Inflammatory macrophage treated with lipopolysaccharide for 1 hour (primary cell): ENCODE results near the gene HSPA12B.

ENCODE experiments used
- DNase-seq, 2 donors: peaks; one replicate each; pipeline ENCODE4 v3.0.0-alpha.2; 2020 to 2022

HSPA12B gene

DNA sequence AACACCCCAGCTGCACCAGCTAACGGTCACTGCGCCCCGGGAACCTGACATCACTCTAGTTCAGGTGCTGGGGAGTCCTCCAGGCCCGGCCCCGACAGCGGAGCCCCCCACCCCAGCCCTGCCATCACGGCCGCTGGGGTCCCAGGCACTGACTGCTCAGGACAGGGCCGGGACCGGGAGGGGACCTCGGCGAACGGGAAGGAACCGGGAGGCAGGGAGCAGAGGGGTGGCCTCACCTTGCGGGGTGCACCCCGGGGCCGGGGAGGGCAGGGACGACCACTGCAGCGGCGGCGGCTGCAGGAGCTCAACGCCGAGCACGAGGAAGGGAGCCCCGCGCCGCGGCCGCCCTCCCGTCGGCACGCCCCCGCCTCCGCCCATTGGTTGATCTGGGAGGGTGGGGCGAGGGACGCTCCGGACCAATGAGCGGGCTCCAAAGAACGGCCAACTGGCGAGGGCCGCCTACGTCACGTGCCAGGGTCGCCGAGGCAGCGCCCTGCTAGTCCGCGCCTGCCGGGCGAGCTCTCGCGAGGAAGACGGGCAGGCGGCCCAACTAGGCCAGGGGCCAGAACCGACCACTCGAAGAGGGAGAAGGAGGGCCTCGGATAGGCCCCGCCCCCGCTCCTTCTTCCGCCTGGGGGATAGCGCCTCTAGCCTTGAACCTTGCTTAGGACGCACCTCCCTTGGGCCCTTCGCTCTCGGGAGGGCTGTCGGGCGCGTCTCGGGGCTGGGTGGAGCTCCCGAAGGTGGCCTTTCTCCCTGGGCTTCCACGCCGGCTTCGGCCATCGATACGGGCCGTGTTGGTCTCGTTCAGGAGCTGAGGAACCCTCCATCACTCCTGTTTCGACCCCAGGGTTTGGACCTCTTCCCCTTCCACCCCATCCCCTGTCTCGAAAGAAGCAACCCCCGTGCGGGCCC lies 35.2 kb downstream of the HSPA12B start, which contains the start of gene ADISSP:
ADISSP (minus strand) TSS at position 327 of the 915 bp plus-strand sequence. CDS start 7,653 bp downstream, outside the sequence.
- DNase-seq = peak; percentile 96 to 97

GRCh38 chr20:3768342-3769130 lies 36.1 kb downstream of the HSPA12B start:
- peak; percentile 35 to 47 for DNase-seq

- DNase-seq = no peak
Measured at GRCh38 chr20:3771552-3772058, 39.1 kb downstream of the HSPA12B start.

- DNase-seq = no peak
Measured at GRCh38 chr20:3775457-3776108, 43.1 kb downstream of the HSPA12B start.

GRCh38 chr20:3777381-3777715 lies 44.9 kb downstream of the HSPA12B start:
- no peak for DNase-seq

GRCh38 chr20:3777716-3778629 lies 45.5 kb downstream of the HSPA12B start:
- DNase-seq = peak; percentile 52 to 55

GRCh38 chr20:3778976-3779375 lies 46.5 kb downstream of the HSPA12B start:
- no peak for DNase-seq

- peak; percentile 88 to 90 for DNase-seq
Measured at GRCh38 chr20:3781153-3781910, 48.8 kb downstream of the HSPA12B start, which contains the start of gene SPEF1. SPEF1 (minus strand) TSS chr20:3781448; CDS start chr20:3781287, 161 bp downstream.

GRCh38 chr20:3782597-3782996 lies 50.1 kb downstream of the HSPA12B start:
- DNase-seq = no peak

- DNase-seq = no peak
Measured at GRCh38 chr20:3783068-3783489, 50.6 kb downstream of the HSPA12B start.

DNA sequence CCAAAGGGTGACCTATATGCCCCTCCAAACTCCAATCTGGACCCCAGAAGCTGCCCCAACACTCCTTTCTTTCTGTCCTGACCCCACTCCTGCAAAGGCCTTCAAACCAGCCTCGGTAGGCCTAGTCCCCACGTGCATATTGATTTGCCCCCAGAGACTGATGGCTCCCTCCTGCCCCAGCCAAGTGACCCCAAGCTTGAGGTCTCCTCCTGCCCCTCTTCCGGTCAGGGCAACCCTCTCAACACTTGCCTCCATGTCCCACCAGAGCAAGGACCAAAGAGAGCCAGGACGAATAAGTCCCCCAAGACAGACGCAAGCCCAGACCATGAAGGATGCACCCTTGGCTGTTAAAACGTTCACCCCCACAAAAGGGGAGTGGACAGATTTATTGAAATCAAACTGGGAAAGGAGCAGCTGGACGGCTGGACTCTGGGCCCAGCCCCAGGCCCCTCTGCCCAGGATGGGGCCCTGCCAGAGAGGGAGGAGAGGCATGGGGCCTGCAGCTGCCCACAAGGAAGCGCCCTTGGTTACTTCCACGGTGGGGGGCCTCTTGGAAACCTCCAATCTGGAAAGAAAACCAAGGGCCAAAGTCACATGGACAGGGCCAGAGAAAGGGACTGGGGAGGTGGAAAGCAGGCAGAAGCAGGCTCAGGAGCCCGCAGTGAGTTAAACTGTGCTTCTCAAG lies 51.2 kb downstream of the HSPA12B start:
- DNase-seq = no peak

DNA sequence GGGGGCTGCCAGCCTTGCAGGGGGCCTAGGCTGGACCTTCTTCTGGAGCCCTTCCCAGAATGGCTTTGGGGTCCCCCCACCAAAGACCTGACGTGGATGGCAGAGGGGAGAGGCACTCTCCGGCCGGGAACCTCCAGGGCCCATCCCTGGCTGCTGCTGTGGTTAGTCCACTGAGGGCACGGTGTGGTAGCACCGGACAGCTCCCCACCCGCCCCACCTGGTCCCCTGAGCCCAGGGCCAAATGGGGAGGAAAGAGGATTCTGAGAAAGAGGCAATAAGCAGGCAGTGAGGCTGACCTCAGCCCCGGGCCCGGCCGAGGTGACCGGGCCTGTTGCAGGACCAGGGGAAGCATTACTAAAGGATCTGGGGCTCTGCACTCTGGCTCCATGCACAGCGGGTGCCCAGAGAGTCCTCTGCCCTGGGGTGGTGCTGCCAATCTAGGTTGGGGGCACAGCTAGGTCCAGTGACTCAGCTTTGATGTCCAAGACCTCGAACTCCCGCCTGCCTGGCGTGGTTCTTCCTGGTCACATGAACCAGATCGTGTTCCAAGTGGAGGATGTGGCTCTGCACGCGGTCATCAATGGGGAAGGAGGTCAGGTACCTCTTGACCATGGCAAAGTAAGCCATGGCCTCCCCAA lies 51.9 kb downstream of the HSPA12B start:
- DNase-seq = no peak

DNA sequence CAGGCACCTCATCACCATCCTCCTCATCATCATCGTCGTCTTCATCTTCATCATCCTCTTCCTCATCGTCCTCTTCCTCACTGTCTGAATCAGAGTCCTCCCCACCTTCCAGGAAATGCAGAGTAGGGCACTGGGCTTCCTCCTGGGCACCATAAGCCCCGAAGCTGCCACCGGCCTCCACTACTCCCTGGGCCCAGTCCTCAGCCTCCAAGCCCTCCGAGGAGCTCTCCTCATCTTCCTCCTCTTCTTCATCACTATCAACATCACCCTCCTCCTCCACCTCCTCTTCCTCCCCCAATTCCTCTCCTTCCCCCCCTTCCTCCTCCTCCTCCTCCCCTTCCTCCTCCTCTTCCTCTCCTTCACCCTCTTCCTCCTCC lies 52.4 kb downstream of the HSPA12B start:
- DNase-seq = no peak

GRCh38 chr20:3785240-3786125 lies 53.0 kb downstream of the HSPA12B start:
- DNase-seq = no peak

DNA sequence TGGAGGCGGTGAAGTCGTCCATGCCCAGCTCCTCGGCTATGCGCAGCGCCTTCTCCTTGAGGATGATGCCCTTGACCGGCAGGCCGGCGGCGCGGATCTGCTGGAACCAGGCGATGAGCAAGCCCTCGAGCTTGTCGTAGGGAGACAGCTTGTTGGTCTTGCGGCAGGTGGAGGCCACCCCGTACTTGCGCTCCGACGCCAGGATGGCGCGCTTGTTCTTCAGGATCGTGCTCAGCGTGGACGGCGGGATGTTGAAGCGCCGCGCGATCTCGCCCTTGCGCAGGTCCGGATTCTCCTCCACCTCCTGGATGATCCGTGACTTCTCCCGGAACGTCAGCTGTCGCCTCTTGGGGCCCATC lies 53.6 kb downstream of the HSPA12B start:
- peak in 1 of 2 donors; percentile 48 for DNase-seq

GRCh38 chr20:3786665-3787323 lies 54.3 kb downstream of the HSPA12B start, which contains the start of gene CENPB:
CENPB (minus strand) TSS chr20:3786740; CDS start chr20:3786483, 257 bp downstream.
- peak; percentile 81 to 93 for DNase-seq

DNA sequence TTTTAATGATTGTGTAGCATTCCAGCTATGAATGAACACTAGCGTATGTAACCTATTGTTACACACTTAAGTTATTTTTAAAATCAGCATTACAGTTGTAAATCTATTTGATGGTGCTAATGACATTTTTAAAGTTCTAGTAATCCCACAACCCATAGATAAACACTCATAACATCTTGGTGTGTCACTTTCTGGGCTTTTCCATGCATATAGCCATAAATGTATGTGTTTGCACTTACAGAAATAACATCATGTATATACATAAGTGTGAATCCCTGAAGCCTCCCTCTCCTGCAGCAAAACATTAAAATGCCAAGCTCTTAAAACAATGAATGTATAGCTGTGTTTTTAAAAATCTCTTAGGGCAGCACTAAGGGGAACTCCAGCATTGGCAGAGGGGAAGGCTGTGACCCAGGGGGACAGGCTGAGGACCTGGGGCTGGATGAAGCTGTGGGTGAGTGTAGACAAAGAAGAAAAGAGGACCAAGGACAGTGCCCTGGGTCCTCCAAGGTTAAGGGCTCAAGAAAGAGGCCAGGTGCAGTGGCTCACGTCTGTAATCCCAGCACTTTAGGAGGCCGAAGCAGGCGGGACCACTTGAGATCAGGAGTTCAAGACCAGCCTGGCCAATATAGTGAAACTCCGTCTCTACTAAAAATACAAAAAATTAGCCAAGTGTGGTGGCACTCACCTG lies 55.0 kb downstream of the HSPA12B start:
- no peak for DNase-seq
